Stomach (tissue), 9 donors: Measurements from ENCODE around the gene C1QBP. TPM values are rescaled to one million over a fixed set of nuclear protein-coding genes. Genes with fewer than 3 reads are reported as not detected.
A peak's percentile ranks its signal among the peaks of the same experiment; 100 is the strongest.

Experiments used
- DNase-seq, 2 donors: peaks; one replicate each; pipeline versions ENCODE4 v3.0.0 to v3.0.0-alpha.2; 2013 to 2019
- H3K27ac ChIP-seq, 5 donors: fragments of 200-600 bp in 4 of 5; sonication (generic) in 4 of 5; one replicate each; pipeline ENCODE4 v1.5.1; 2013 to 2019; ENCODE audit warnings: mild to moderate bottlenecking in 1 of 5, moderate library complexity in 1 of 5
- H3K27me3 ChIP-seq, 3 donors: fragments of 200-600 bp; sonication (generic); one replicate each; pipeline ENCODE4 v1.5.1; 2017 to 2019; ENCODE audit warnings: mixed run types in 1 of 3
- H3K36me3 ChIP-seq, 4 donors: fragments of 200-600 bp; sonication (generic); 1 replicate in 3 of 4; 2 replicates in 1 of 4; pipeline ENCODE4 v1.5.1; 2016 to 2019
- H3K4me1 ChIP-seq, 4 donors: fragments of 200-600 bp; sonication (generic); one replicate each; pipeline ENCODE4 v1.5.1; 2016 to 2019
- H3K4me3 ChIP-seq, 4 donors: fragments of 200-600 bp; sonication (generic) in 3 of 4; one replicate each; pipeline ENCODE4 v1.5.1; 2016 to 2019; ENCODE audit warnings: mild to moderate bottlenecking in 1 of 4
- H3K9me3 ChIP-seq, 4 donors: fragments of 200-600 bp; sonication (generic); one replicate each; pipeline ENCODE4 v1.5.1; 2016 to 2019
- CTCF ChIP-seq, 7 experiments: fragments of 450-650 bp in 4 of 7; fragments of 200-600 bp in 3 of 7; sonication (generic) in 3 of 7; IDR thresholded peaks; one replicate each; pipeline ENCODE4 v1.5.1; 2016 to 2019; ENCODE audit warnings: antibody characterized with exemption in 7 of 7, control low read depth in 2 of 7, mild to moderate bottlenecking in 1 of 7
- EP300 ChIP-seq: sonication (generic); formaldehyde crosslinking; IDR thresholded peaks from one replicate; pipeline ENCODE4 v1.6.1; 2017; ENCODE audit warnings: antibody characterized with exemption
- POLR2A ChIP-seq, 4 donors: fragments of 450-650 bp; IDR thresholded peaks; one replicate each; pipeline ENCODE4 v1.6.1; 2016; ENCODE audit warnings: antibody characterized with exemption in 4 of 4, control low read depth in 2 of 4, mild to moderate bottlenecking in 1 of 4, moderate library complexity in 1 of 4
- POLR2AphosphoS5 ChIP-seq, 3 donors: sonication (generic); formaldehyde crosslinking; IDR thresholded peaks; one replicate each; pipeline ENCODE4 v1.6.1; 2016; ENCODE audit warnings: antibody characterized with exemption in 3 of 3
- WGBS, 5 donors: extraction: QIAGEN DNeasy Blood & Tissue Kit in 3 of 5; methylation state at CpG; one replicate each; pipeline versions ENCODE4 v1.1.5 to v1.1.7; 2013 to 2018; 5-methylcytosine and 5-hydroxymethylcytosine counted together
- intact Hi-C: fragments of 100-400 bp; cut with DNase I; formaldehyde crosslinking; loops from one replicate; pipeline ENCODE4 v1.15.1; 2023; ENCODE audit warnings: low total_unique reads
- polyA plus RNA-seq, 3 donors: library from polyadenylated mRNA; stranded (reverse); fragments of 200-250 nt; gene quantifications; one replicate each; pipeline ENCODE4 v1.2.3, GENCODE V29; 2013
- total RNA-seq, 5 donors: library from RNA; depleted of rRNA; stranded (reverse); fragments of >200 nt; gene quantifications; one replicate each; pipeline versions ENCODE4 v1.1.0 to v1.2.3, GENCODE V29; 2014 to 2016
- donor health status: healthy with polysubstance abuse.
- donor health status: Bipolar disorder and iron deficiency.
- donor health status: healthy.

C1QBP gene
- total and polyA plus RNA-seq, 8 donors = 26.8 to 320 (median 95.4) TPM

- Histone ChIP-seq H3K27ac (no peak overlapping the region), H3K4me3 (no peak overlapping the region), H3K9me3 (no peaks in the 10 kb centered on the region), H3K36me3 (peaks cover 31 to 77% (median 73%) of the 10 kb centered on the region in 4 donors), H3K27me3 (no peaks in the 10 kb centered on the region), H3K4me1 (peaks cover 0 to 8% (median 6%) of the 10 kb centered on the region in 4 donors)
- WGBS, 5 donors = 90 to 97% (median 94%) methylated on average over 2 of the region's 2 CpGs
- no peak for DNase-seq
- TF ChIP-seq EP300 (no peak), POLR2AphosphoS5 (IDR thresholded peaks at IDR 0.05) (no peak), POLR2A (IDR thresholded peaks at IDR 0.05) (no peak), CTCF (IDR thresholded peaks at IDR 0.05) (no peak)
- intact Hi-C loops = no loop called here
These were observed 35.0 kb upstream of the C1QBP start for GRCh38 chr17:5473906-5474305.

- no peak for DNase-seq
- Histone ChIP-seq H3K27ac (no peak overlapping the region), H3K4me3 (no peak overlapping the region), H3K4me1 (peaks cover 6 to 15% (median 11%) of the 10 kb centered on the region in 4 donors), H3K9me3 (no peaks in the 10 kb centered on the region), H3K36me3 (peaks cover 20 to 63% (median 59%) of the 10 kb centered on the region in 4 donors), H3K27me3 (no peaks in the 10 kb centered on the region)
- no peak for TF ChIP-seq POLR2A (IDR thresholded peaks at IDR 0.05)
- TF ChIP-seq POLR2AphosphoS5 (IDR thresholded peaks at IDR 0.05) = no peak
- TF ChIP-seq EP300 = no peak
- no peak for TF ChIP-seq CTCF (IDR thresholded peaks at IDR 0.05)
- WGBS, 5 donors = 84 to 93% (median 89%) methylated on average over 3 of the region's 3 CpGs
- intact Hi-C loops = no loop called here
These were observed 33.6 kb upstream of the C1QBP start for GRCh38 chr17:5472511-5472910.

- no peak for DNase-seq
- H3K4me1 ChIP-seq = peaks cover 10 to 38% (median 27%) of the 10 kb centered on the region in 4 donors
- intact Hi-C loops = no loop called here
- peak overlapping the region in 4 of 5 donors; percentile 80 to 88 (median 84) for H3K27ac ChIP-seq
- 1 to 2% (median 1%) methylated on average over 17 of the region's 17 CpGs for WGBS, 5 donors
- no peak for TF ChIP-seq POLR2A (IDR thresholded peaks at IDR 0.05)
- no peak for TF ChIP-seq EP300
- TF ChIP-seq POLR2AphosphoS5 (IDR thresholded peaks at IDR 0.05) = no peak
- no peak for TF ChIP-seq CTCF (IDR thresholded peaks at IDR 0.05)
- no peaks in the 10 kb centered on the region for H3K27me3 ChIP-seq
- peak overlapping the region; percentile 91 to 97 (median 94) for H3K4me3 ChIP-seq
- no peaks in the 10 kb centered on the region for H3K9me3 ChIP-seq
- peaks cover 1 to 28% (median 15%) of the 10 kb centered on the region in 4 donors for H3K36me3 ChIP-seq
These were observed 29.1 kb upstream of the C1QBP start for GRCh38 chr17:5468075-5468473.

- no peak overlapping the region for H3K27ac ChIP-seq
- peaks cover 0 to 29% (median 13%) of the 10 kb centered on the region in 4 donors for H3K36me3 ChIP-seq
- H3K27me3 ChIP-seq = no peaks in the 10 kb centered on the region
- H3K4me3 ChIP-seq = peak overlapping the region; percentile 91 to 97 (median 94)
- TF ChIP-seq POLR2A (IDR thresholded peaks at IDR 0.05) (no peak), CTCF (IDR thresholded peaks at IDR 0.05) (no peak), POLR2AphosphoS5 (IDR thresholded peaks at IDR 0.05) (no peak), EP300 (no peak)
- no peak for DNase-seq
- H3K4me1 ChIP-seq = peaks cover 10 to 38% (median 27%) of the 10 kb centered on the region in 4 donors
- intact Hi-C loops = no loop called here
- H3K9me3 ChIP-seq = no peaks in the 10 kb centered on the region
- WGBS, 5 donors = 3 to 6% (median 4%) methylated on average over 8 of the region's 8 CpGs
These were observed 28.5 kb upstream of the C1QBP start for GRCh38 chr17:5467416-5467815.
